ENCODE data around the gene NRSN2. TPM values are rescaled to one million over a fixed set of nuclear protein-coding genes. Genes with fewer than 3 reads are reported as not detected.
"Not testable (repeated sequence)": the region's sequence is repeated elsewhere in the genome, so short reads cannot be mapped to it uniquely, and the experiment has no call there.

NRSN2 gene
- total RNA-seq, 3 donors from 2014 or later: 9.4 to 22.3 (median 21.8) TPM

GRCh38 chr20:383889-384288 is 37.0 kb downstream of the NRSN2 start:
- H3K4me1 ChIP-seq: no peaks in the 10 kb centered on the region
- H3K4me3 ChIP-seq: no peak overlapping the region
- no peak overlapping the region for H3K27ac ChIP-seq
- TF ChIP-seq POLR2AphosphoS5 (IDR thresholded peaks at IDR 0.05) (no peak), CTCF (IDR thresholded peaks at IDR 0.05) (no peak), POLR2A (IDR thresholded peaks at IDR 0.05) (no peak)
- no peaks in the 10 kb centered on the region for H3K36me3 ChIP-seq
- H3K9me3 ChIP-seq: no peaks in the 10 kb centered on the region
- no peak for DNase-seq (ENCODE audit: low spot score in 2 of 2)
- intact Hi-C loops (cut with DNase I; ENCODE audit: low total_unique reads): no loop called here
- no peaks in the 10 kb centered on the region for H3K27me3 ChIP-seq

DNA sequence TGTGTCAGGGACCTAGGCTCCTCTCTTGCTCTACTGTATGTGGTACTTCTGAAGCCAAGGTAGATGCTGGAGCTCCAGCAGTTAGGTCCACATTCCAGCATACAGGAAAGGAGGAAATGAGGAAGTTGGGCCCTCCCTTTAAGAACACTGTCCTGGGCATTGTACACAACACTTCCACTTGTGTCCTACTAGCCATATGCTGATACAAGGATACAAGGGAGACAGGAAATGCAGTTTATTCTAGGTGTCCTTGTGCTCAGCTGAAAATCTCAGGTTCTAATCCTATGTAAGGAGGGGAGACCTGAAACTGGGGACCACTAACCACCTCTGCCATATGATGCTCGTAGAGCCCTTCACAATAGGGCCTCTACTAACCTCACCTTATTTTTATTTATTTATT is 37.8 kb downstream of the NRSN2 start:
- no peaks in the 10 kb centered on the region for H3K4me1 ChIP-seq
- no peak overlapping the region for H3K4me3 ChIP-seq
- H3K36me3 ChIP-seq: no peaks in the 10 kb centered on the region
- H3K9me3 ChIP-seq: no peaks in the 10 kb centered on the region
- H3K27me3 ChIP-seq: no peaks in the 10 kb centered on the region
- H3K27ac ChIP-seq: no peak overlapping the region
- intact Hi-C loops (cut with DNase I; ENCODE audit: low total_unique reads): no loop called here
- no peak for TF ChIP-seq POLR2A (IDR thresholded peaks at IDR 0.05)
- no peak for TF ChIP-seq CTCF (IDR thresholded peaks at IDR 0.05)
- no peak for TF ChIP-seq POLR2AphosphoS5 (IDR thresholded peaks at IDR 0.05)
- DNase-seq (ENCODE audit: low spot score in 2 of 2): no peak

DNA sequence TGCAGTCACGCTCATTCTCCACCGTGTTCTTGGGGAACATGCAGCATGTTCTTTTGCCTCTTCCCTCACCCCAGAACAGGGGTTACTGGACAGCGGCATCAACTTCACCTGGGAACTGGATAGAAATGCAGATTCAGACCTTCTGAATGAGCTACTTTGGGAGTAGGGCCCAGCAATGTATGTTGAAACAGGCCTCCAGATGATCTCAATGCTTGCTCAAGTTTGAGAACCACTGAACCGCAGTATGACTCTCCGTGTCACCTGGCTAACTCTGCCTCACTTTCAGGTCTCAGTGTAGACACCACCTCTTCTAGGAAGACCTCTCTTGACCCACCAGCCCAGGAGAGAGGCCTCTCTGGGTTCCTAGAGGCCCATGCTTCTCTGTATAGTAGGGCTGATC is 38.5 kb downstream of the NRSN2 start:
- DNase-seq (ENCODE audit: low spot score in 2 of 2): no peak
- no peak overlapping the region for H3K4me3 ChIP-seq
- intact Hi-C loops (cut with DNase I; ENCODE audit: low total_unique reads): no loop called here
- TF ChIP-seq POLR2A (IDR thresholded peaks at IDR 0.05) (no peak), POLR2AphosphoS5 (IDR thresholded peaks at IDR 0.05) (no peak), CTCF (IDR thresholded peaks at IDR 0.05) (no peak)
- no peaks in the 10 kb centered on the region for H3K9me3 ChIP-seq
- H3K27ac ChIP-seq: no peak overlapping the region
- no peaks in the 10 kb centered on the region for H3K4me1 ChIP-seq
- H3K27me3 ChIP-seq: no peaks in the 10 kb centered on the region
- no peaks in the 10 kb centered on the region for H3K36me3 ChIP-seq

DNA sequence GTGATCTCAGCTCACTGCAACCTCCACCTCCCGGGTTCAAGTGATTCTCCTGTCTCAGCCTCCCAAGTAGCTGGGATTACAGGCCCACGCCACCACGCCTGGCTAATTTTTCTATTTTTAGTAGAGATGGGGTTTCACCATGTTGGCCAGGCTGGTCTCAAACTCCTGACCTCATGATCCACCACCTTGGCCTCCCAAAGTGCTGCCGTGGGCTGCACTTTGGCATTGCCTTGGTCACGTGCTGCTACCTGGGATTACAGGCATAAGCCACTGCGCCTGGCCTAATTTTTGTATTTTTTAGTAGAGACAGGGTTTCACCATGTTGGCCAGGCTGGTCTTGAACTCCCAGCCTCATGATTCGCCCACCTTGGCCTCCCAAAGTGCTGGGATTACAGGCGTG is 39.7 kb downstream of the NRSN2 start:
- H3K36me3 ChIP-seq; H3K27ac ChIP-seq; H3K9me3 ChIP-seq; intact Hi-C loops (cut with DNase I; ENCODE audit: low total_unique reads); H3K27me3 ChIP-seq; H3K4me1 ChIP-seq; H3K4me3 ChIP-seq; DNase-seq (ENCODE audit: low spot score in 2 of 2): not testable (repeated sequence)

GRCh38 chr20:387520-387919 is 40.6 kb downstream of the NRSN2 start:
- TF ChIP-seq CTCF (IDR thresholded peaks at IDR 0.05): no peak
- no peak for TF ChIP-seq POLR2A (IDR thresholded peaks at IDR 0.05)
- TF ChIP-seq POLR2AphosphoS5 (IDR thresholded peaks at IDR 0.05): no peak
- intact Hi-C loops (cut with DNase I; ENCODE audit: low total_unique reads): no loop called here

More at GRCh38 chr20:387520-387919, 40.6 kb downstream of the NRSN2 start:
- Histone ChIP-seq H3K4me3 (no peak overlapping the region), H3K4me1 (no peaks in the 10 kb centered on the region), H3K27ac (no peak overlapping the region), H3K27me3 (no peaks in the 10 kb centered on the region), H3K9me3 (no peaks in the 10 kb centered on the region), H3K36me3 (no peaks in the 10 kb centered on the region)
- DNase-seq (ENCODE audit: low spot score in 2 of 2): no peak
